GM12874 (cell line): Measurements from ENCODE around the gene RHOD.

Experiments
- CTCF ChIP-seq: IDR thresholded peaks from 2 replicates; pipeline ENCODE4 v1.5.1; 2011; ENCODE audit warnings: low read depth, mild to moderate bottlenecking, control low read depth, low read length, moderate library complexity; ENCODE audit not compliant: insufficient read depth

RHOD gene

GRCh38 chr11:67056267-67057204, at the start of gene RHOD:
Gene RHOD (plus strand): TSS chr11:67056847. CDS start chr11:67056903, 56 bp downstream.
- TF ChIP-seq CTCF = no peak

- TF ChIP-seq CTCF = no peak
These were observed 49.5 kb upstream of the RHOD start for GRCh38 chr11:67007126-67007525.

- TF ChIP-seq CTCF = no peak
These were observed 46.2 kb upstream of the RHOD start for GRCh38 chr11:67010296-67010905.

GRCh38 chr11:67013511-67014045, 43.1 kb upstream of the RHOD start:
- no peak for TF ChIP-seq CTCF

GRCh38 chr11:67014343-67014742, 42.3 kb upstream of the RHOD start:
- no peak for TF ChIP-seq CTCF

GRCh38 chr11:67015048-67015447, 41.6 kb upstream of the RHOD start:
- TF ChIP-seq CTCF = no peak

GRCh38 chr11:67016550-67016949, 40.1 kb upstream of the RHOD start:
- no peak for TF ChIP-seq CTCF
